GDM1 (cell line): Measurements from ENCODE around the gene GLTPD2.
"Not testable (repeated sequence)": the region's sequence is repeated elsewhere in the genome, so short reads cannot be mapped to it uniquely, and the experiment has no call there.

Experiments used
- DNase-seq: peaks from one replicate; lab custom pipeline; 2025; lab: John Stamatoyannopoulos, UW

The GLTPD2 gene

GRCh38 chr17:4808378-4808767 lies 19.6 kb downstream of the GLTPD2 start:
- DNase-seq, result no peak

DNA sequence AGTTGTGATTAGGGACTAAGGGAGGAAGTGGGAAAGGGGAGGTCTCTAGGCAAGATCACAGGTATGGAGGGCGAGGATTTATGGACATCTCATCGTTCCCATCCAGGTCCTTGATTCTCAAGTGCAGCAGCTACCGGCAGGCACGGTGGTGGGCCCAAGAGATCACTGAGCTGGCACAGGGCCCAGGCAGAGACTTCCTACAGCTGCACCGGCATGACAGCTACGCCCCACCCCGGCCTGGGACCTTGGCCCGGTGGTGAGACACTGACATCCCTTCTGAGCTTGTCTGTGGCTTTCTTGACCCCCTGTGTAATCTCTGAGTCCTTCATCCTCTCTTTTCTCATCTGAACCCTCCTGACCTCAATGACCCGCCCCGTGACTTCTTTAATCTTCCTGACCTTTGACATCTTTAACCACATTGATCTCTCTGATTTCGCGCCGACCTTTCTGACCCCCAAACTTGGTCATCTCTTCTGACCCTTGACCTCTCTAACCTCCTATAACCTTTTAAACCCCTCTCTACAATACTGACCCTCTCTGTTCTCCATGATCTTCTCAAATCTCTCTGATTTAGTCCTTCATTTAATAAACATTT lies 22.0 kb downstream of the GLTPD2 start:
- no peak for DNase-seq

DNA sequence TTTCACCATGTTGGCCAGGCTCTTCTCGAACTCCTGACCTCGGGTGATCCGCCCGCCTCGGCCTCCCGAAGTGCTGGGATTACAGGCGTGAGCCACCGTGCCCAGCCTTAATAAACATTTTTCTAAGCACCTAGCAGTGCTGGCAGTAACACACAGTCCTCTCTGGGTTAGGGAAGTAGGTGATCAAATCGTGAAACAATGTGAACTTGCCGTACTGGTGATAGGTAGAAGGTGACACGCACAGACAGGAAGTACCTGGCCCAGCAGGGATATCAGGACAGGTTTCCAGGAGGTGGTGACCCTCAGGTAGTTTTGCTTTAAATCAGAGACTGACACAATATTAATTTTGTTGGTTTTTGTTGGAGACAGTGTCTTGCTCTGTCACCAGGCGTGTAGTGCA lies 22.7 kb downstream of the GLTPD2 start:
- no peak for DNase-seq

GRCh38 chr17:4812690-4813089 lies 23.9 kb downstream of the GLTPD2 start:
- DNase-seq, result no peak

DNA sequence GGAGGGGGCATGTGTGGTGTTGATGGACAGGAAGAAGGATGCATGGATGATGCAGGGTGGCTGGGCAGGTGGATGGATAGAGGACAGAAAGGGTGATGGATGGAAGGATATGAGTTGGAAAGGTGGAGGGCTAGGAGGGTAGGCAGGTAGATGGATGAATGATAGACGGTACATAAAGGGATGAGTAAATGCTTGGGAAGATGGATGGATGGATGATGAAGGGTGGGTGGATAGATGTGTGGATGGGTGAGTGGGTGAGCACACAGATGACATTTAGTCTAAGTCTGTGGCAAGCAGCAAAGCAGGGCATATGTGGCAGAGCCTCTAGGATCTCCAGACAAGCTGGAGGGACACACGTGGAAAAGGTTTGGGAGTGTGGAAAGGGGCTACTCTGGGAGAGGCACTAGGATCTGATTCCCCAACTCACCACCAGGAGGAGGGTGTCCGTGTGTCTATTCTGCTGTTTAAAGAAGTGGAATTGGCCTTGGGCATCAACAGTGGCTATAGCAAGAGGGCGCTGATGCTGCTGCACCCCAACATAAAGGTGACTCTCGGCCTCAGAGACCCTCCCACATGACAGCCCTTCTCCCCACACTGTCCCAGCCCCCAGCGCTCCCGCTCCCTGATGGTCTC lies 26.4 kb downstream of the GLTPD2 start:
- no peak for DNase-seq

- DNase-seq, result no peak
Measured at GRCh38 chr17:4816826-4817225, 28.1 kb downstream of the GLTPD2 start.

DNA sequence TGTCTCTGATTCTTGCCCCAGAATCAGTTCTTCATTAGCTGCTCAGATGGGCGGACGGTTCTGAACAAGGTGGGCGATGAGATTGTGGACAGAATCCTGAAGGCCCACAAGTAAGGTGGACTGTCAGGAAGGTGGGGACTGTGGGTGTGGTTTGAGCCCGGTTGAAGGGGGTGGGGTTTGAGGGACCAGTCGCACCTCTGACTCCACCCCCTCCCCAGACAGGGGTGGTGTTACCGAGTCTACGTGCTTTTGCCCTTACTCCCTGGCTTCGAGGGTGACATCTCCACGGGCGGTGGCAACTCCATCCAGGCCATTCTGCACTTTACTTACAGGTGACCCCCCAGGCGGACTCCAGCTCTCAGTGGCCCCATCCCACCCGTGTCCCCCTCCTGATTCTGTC lies 29.5 kb downstream of the GLTPD2 start:
- no peak for DNase-seq

GRCh38 chr17:4822835-4823234 lies 34.1 kb downstream of the GLTPD2 start:
- DNase-seq, result no peak

DNA sequence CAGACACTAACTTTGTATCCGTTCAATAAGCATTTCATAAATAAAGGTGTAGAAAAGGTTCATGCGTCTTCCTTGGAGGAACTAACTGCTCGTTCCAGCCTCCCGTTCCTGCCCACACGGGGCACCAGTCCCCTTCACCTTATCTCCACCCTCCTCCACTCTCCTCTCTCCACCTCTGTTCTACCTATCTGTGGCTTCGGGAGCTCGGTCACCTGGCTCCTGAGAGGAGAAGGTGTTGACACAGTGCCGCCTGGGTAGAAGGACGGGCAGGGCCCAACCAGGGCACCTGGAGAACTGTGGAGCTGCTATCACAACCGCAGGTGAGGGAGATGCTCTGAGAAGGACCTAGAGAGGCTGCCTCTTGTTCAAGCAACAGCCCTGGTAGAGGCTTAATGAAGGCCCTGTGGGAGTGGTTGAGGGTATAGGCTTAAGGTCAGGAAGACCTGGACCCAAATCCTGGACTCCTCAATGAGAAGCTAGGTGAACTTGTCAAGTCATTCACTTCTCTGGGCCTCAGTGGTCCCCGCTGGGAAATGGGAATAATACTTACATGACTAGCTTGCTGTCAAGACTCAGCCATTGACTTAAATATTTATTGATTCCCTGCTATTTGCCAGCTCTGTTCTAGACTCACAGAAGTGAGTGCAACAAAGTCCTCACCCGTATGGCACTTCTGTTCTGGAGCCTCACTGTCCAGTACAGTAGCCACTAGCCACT lies 34.8 kb downstream of the GLTPD2 start:
- DNase-seq, result no peak

DNA sequence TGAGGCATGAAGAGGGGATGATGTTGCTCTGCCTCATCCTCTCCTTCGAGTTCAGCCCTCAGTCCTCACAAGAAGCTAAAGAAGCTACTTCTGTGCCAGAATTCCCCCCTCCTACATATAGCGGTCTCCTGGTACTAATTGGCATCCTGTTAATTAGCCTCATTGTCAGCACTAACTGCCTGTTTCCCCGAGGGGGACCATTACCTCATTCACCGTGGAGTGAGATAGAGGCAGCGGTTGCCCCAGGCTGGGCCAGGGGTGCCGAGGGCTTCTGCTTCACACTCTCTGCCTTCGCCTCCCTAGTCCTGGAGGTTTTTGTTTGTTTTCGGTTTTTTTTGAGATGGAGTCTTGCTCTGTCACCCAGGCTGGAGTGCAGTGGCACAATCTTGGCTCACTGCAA lies 38.6 kb downstream of the GLTPD2 start:
- DNase-seq, result no peak

DNA sequence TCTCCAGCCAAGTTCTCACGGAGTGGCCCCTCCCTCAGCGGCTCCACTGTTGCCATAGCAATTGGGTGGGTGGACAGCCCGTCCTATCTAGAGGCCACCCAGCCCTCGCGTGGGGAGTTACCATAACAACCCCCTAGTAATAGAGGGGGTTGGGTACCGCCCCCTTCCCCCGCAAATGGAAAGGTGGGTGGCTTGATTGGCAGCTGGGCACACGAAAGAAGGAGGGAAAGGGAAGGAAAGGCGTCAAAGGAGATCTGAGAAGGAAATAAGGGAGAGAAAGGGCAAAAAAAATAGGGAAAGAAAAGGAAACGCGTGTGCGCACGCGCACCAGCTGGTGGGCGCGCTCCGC lies 44.0 kb downstream of the GLTPD2 start:
- DNase-seq, result not testable (repeated sequence)

- peak; percentile 91 for DNase-seq
Measured at GRCh38 chr17:4833178-4833940, 44.6 kb downstream of the GLTPD2 start, which contains the start of gene MINK1. TSS of gene MINK1 (plus strand) at chr17:4833340. CDS start at chr17:4833584, 244 bp downstream.

DNA sequence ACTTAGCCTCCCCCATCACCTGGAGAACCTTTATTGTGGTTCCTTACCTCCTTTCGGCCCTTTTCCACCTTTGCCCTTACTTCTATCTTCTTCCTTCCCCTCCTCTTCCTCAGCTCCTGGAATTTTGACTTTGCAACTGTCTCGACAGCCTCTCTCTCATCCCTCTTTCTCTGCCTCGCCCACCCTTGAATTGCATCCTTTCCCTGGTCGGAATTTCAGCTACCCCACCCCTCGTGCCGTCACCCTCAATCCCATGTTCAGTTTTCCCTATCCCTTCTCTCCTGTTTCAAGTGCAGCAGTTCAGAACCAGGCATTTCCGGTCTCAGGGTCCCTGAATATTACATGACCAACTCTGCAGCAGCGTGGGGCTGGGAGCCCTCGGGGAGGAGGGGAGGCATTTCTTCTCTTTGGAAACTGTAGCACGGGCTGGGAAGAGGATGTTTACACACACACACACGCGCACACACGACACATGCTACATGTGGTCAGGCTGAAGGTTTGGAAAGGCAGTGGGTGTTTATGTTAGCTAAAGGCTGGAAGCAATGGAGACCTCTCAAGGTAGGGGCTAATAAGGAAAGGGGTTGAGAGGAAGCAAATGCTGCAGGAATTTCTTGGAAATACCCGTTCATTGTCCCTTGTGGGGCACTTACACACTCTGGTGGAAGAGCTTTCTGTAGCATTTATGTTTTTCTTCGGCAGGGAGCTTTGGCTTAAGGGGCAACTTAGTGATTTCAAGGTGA lies 45.3 kb downstream of the GLTPD2 start:
- DNase-seq, result no peak

- DNase-seq, result no peak
Measured at GRCh38 chr17:4834681-4835020, 45.9 kb downstream of the GLTPD2 start.

GRCh38 chr17:4836221-4836620 lies 47.5 kb downstream of the GLTPD2 start:
- no peak for DNase-seq

DNA sequence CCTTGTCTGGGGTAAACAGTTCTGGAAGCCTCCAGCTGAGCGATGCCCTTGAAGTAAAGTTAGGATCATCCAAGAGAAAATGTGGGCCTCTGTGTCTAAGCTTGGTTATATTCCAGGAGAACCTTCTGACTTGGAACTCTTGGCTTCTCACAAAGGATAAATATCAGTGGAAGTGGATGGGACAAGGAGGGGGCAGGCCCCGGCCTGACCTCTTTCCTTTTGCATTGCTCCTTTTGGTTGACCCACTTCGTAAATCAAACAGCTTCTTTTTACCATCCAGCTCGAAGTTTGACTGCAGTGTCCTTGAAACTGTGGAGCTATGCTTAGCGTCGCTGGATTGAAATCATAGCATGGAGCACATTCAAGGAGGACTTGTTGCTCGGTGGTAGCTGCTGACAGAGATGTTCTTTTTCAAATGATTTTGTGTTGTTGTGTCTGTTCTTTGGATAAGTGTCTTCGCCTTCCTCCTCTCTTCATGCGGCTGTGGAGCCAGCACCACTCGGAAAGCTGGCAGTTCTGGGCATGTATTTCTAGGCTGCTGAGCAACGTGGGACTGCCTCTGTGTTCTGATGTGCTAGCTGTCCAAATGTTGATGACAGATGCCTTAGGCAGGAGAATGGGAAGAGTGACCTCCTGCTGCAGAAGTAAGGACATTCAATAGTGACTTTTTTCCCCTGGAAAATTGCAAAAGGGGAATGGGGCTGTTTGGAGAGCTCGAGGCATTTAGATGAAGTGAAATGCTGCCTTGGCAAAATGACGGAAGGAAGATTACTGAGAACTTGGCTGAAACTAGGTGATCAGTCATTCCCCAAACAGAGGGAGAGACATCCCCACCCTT lies 48.9 kb downstream of the GLTPD2 start:
- no peak for DNase-seq

- no peak for DNase-seq
Measured at GRCh38 chr17:4838309-4838785, 49.6 kb downstream of the GLTPD2 start.

DNA sequence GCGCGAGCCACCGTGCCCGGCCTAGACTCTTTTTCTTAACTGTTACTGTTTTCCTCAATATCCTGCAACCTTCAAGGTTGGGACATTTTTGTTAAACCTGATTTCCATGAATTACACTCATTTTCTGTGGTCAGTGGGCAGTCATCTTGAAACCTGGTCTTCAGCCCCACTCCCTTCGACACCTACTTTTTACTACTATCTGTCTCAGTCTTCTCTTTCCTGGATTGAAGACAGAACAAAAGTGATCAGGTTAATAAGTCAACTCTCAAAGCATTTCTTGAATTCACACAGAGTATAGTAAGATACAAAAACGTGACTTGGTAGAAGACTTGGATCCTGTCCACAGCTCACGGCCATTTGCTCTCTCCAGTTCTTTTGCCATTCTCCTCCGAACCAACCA lies 50.5 kb downstream of the GLTPD2 start:
- no peak for DNase-seq
